ENCODE measurements around the gene SRPK3.
"Not testable (repeated sequence)": the region's sequence is repeated elsewhere in the genome, so short reads cannot be mapped to it uniquely, and the experiment has no call there.

DNA sequence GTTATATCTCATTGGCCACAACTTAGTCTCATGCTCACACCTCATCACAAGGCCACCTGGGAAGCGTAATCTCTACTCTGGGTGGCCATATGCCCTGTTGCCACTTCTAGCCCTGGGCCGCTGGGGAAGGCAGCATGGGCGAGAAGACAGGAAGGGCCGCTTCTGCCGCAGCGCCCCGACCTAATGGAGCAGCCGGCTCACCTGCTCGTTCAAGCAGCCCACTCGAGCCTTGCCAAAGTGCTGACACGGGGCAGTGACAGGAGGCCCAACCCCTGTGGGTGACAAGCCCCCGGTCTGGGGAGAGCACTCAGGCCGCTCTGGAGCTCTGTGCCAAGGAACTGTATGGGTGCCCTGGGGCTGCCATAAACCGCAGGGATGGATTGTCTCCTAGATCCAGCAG lies 38.7 kb upstream of the SRPK3 start:
- not testable (repeated sequence) for TF ChIP-seq POLR2A (IDR thresholded peaks at IDR 0.05; ENCODE audit: low read length); EHMT2 (IDR thresholded peaks at IDR 0.05; ENCODE audit: low read depth); ZFP36 (IDR thresholded peaks at IDR 0.05; ENCODE audit: borderline replicate concordance, partially characterized antibody); POLR2AphosphoS2 (conservative IDR thresholded peaks at IDR 0.05; ENCODE audit: low read length); MAFK (IDR thresholded peaks at IDR 0.05; ENCODE audit: partially characterized antibody)
- TF ChIP-seq, protein P1, sequence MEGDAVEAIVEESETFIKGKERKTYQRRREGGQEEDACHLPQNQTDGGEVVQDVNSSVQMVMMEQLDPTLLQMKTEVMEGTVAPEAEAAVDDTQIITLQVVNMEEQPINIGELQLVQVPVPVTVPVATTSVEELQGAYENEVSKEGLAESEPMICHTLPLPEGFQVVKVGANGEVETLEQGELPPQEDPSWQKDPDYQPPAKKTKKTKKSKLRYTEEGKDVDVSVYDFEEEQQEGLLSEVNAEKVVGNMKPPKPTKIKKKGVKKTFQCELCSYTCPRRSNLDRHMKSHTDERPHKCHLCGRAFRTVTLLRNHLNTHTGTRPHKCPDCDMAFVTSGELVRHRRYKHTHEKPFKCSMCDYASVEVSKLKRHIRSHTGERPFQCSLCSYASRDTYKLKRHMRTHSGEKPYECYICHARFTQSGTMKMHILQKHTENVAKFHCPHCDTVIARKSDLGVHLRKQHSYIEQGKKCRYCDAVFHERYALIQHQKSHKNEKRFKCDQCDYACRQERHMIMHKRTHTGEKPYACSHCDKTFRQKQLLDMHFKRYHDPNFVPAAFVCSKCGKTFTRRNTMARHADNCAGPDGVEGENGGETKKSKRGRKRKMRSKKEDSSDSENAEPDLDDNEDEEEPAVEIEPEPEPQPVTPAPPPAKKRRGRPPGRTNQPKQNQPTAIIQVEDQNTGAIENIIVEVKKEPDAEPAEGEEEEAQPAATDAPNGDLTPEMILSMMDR (IDR thresholded peaks at IDR 0.05), result not testable (repeated sequence)
